GM12891 (cell line): ENCODE measurements around the gene BID.

ENCODE experiments used
- DNase-seq: peaks from one replicate; pipeline ENCODE4 v3.0.0; 2011; ENCODE audit warnings: low spot score; ENCODE audit not compliant: insufficient read length
- FAIRE-seq: peaks from 2 replicates; lab custom pipeline; 2011; peaks lifted over from hg19 to GRCh38; lab: Jason Lieb, UNC
- PAX5 ChIP-seq: IDR thresholded peaks from 2 replicates; pipeline ENCODE4 v1.6.1; 2011; ENCODE audit warnings: low read length, moderate library complexity, mild to moderate bottlenecking; ENCODE audit not compliant: insufficient read depth, severe bottlenecking
- POLR2A ChIP-seq: IDR thresholded peaks from 2 replicates; pipeline ENCODE4 v1.6.1; 2011; ENCODE audit warnings: low read depth, low read length, control low read depth
- POLR2AphosphoS5 ChIP-seq: IDR thresholded peaks from 2 replicates; pipeline ENCODE4 v1.6.1; 2011; ENCODE audit warnings: low read depth, low read length, control low read depth
- POU2F2 ChIP-seq: IDR thresholded peaks from 2 replicates; pipeline ENCODE4 v1.6.1; 2011; ENCODE audit warnings: low read depth, mild to moderate bottlenecking, control low read depth, low read length, moderate library complexity
- SPI1 ChIP-seq: IDR thresholded peaks from 2 replicates; pipeline ENCODE4 v1.6.1; 2011; ENCODE audit warnings: low read depth, low read length, control low read depth
- TAF1 ChIP-seq: IDR thresholded peaks from 2 replicates; pipeline ENCODE4 v1.6.1; 2011; ENCODE audit warnings: low read depth, low read length, control low read depth

The BID gene

DNA sequence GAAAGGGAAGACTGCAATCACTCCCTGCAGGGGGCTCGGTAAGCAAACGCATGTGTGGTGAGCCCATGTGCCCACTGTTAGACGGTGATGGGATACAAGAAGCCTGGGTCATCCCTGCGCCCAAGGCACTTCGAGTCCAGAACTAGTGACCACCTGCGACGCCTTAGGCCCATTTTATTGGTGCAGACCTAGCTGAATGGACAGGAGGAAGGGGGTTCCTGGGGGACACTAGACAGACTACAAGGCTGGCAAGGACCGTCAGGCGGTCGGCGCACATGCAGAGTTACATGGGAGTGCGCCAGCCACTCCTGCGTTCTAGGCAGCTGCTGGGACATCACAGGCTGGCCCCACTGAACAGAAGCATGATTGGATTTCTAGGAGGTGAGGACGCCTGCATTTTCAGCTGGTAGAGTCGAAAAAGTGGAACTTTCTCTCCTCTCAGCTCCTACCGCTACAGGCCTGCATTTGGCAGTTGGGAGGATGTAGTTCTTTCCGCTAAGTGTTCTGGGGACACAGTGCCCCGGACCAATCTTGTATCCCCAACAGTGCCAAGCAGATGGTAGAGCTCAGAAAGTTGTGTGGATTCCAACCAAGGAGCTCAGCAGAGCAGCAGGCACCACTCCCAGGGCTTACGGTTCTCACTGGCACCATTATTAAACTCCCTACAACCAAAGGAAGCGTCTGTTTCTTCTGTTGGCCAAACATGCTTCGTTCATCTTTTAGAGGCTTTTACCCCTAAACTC is 35.7 kb downstream of the BID start:
- FAIRE-seq, result no peak
- TF ChIP-seq POLR2AphosphoS5, result no peak
- TF ChIP-seq POU2F2, result no peak
- no peak for TF ChIP-seq TAF1
- TF ChIP-seq PAX5, result no peak
- TF ChIP-seq SPI1, result no peak
- TF ChIP-seq POLR2A, result no peak
- DNase-seq, result no peak

DNA sequence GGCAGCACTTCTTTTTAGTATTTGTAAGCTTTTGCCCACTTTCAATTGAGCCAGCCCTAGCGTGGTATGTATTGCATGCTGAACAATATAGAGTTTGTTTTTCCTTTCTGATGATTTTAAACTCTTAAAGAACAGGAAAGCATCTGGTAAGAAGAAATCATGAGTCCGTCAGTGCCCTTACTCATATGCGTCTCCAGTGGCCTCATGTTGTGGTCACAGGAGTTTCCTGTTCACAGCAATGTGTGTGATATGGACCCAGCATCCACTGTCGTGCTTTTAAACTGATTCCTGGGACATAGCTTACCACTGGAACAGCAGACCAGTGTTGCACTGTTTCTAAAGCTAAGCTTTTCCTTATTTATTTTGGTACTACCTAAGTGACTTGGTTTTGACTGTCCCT is 40.1 kb downstream of the BID start:
- DNase-seq, result no peak
- peak; percentile 41 for FAIRE-seq
- TF ChIP-seq POLR2A (no peak), SPI1 (no peak)

DNA sequence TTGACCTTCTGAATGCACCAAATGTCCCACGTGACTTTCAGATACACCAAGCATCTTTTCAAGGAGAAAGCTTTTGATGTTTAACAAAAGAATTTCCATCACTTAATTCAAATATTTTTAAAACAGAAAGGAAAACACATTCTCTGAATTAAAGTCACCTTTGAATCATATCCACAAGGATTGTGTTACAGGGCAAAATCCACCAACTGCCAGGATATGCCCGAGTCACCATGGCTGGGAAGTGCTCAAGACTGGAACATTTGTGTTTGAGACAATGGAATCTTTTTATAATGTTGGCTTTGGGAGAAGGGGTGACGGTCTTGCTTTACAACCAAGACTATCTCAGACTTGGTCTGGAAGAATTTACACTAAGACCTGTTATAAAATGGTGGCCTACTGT is 40.8 kb downstream of the BID start:
- TF ChIP-seq TAF1, result no peak
- no peak for TF ChIP-seq PAX5
- no peak for TF ChIP-seq POU2F2
- no peak for TF ChIP-seq POLR2AphosphoS5
- TF ChIP-seq POLR2A, result peak; percentile 19; the same call in 1 of the 2 replicates
- no peak for TF ChIP-seq SPI1
- FAIRE-seq, result no peak
- DNase-seq, result no peak

DNA sequence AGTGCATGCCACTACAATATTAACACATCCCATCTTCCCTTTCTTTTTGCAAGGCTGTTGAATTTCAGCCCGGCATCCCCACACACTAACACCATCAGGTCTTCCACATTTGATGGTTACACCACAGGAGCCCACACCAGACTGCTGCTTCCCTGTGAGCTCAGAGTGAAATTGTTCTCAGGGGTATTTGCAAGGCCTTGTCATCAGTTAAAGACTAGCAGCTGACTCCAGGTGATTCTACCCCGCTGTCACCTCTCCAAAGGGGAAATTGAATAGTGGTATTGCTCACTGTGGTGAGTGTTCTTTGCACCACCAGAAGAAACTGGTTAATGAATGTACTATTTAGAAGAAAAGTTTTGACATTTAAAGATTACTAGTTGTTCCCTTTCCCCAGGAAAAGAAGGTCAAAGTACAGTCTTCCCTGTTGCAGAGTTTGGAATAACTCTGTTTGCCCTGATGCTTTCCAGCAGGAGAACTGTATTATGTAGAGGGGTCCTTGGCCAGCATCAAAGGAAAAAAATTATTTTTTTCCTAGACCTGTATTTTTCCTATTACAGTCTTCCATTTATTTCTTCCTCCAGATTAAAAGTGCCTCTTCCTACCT is 41.9 kb downstream of the BID start:
- TF ChIP-seq PAX5, result no peak
- TF ChIP-seq SPI1, result no peak
- no peak for TF ChIP-seq POU2F2
- TF ChIP-seq TAF1, result no peak
- TF ChIP-seq POLR2A, result no peak
- no peak for TF ChIP-seq POLR2AphosphoS5
- DNase-seq (no peak), FAIRE-seq (no peak)

GRCh38 chr22:17729561-17729960 is 44.7 kb downstream of the BID start:
- no peak for FAIRE-seq
- no peak for DNase-seq
- TF ChIP-seq POU2F2, result no peak
- no peak for TF ChIP-seq PAX5
- no peak for TF ChIP-seq POLR2AphosphoS5
- no peak for TF ChIP-seq SPI1
- TF ChIP-seq TAF1, result no peak
- no peak for TF ChIP-seq POLR2A

DNA sequence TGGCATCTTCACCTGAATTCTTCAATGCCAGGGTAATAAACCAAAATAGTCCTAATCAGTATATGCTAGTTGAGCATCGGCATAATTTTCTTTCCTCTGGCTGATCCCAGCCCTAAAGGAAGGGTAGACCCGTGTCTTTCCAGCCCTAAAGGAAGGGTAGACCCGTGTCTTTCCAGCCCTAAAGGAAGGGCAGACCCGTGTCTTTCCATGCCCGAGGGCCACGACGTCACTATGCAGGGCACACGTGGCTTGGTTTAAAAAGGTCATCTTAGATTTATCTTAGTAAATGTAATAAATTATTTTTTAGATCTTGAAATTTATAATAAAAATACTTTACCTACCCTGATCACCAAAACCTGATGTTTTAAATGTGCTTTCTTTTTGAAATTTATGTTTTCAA is 45.5 kb downstream of the BID start:
- FAIRE-seq, result no peak
- TF ChIP-seq POLR2A (no peak), POLR2AphosphoS5 (no peak), TAF1 (no peak), SPI1 (no peak), PAX5 (no peak), POU2F2 (no peak)
- DNase-seq, result no peak

- DNase-seq, result no peak
- no peak for FAIRE-seq
- TF ChIP-seq TAF1 (no peak), POU2F2 (no peak), POLR2A (no peak), POLR2AphosphoS5 (no peak), PAX5 (no peak)
These were observed 47.1 kb downstream of the BID start for GRCh38 chr22:17726928-17727897.

DNA sequence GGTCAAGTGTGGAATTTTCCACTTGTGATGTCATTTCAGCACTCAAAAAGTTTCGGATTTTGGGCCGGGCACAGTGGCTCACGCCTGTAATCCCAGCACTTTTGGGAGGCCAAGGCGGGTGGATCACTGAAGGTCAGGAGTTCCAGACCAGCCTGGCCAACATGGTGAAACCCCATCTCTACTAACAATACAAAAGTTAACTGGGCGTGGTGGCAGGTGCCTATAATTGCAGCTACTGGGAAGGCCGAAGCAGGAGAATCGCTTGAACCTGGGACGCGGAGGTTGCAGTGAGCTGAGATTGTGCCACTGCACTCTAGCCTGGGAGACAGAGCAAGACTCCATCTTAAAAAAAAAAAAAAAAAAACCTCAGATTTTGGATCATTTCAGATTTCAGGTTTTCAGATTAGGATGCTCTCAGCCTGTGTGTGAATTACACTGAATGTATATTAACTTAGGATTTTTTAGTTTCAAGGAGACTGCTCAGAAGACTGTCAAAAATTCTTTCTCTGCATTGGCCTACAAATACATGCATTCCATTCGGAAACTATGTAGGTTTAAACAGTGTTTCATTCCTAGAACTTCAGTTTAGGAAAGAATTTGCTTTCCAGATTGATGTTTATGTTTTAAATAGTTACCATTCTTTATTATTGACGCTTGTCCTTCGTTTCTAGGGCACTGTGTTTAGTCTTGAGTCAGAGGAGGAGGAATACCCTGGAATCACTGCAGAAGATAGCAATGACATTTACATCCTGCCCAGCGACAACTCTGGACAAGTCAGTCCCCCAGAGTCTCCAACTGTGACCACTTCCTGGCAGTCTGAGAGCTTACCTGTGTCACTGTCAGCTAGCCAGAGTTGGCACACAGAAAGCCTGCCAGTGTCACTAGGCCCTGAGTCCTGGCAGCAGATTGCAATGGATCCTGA is 48.0 kb downstream of the BID start:
- no peak for FAIRE-seq
- no peak for TF ChIP-seq TAF1
- no peak for DNase-seq

DNA sequence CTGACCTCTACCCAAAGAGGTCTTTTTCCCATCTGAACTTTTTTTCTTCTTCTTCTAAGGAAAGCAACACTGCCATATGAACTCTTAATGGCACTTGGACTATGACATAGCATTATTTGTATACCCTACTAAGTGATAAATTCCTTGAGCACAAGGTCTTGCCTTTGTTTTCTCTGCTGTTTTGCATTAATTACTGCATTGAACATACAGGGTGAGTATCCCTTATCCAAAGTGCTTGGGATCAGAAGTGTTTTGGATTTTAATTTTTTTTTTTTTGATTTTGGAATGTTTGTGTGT is 48.8 kb downstream of the BID start:
- DNase-seq (no peak), FAIRE-seq (no peak)
- TF ChIP-seq POLR2AphosphoS5 (no peak), TAF1 (no peak), SPI1 (no peak), PAX5 (no peak), POU2F2 (no peak), POLR2A (no peak)
